ENCODE results near the gene MICAL2. TPM values are rescaled to one million over a fixed set of nuclear protein-coding genes. Genes with fewer than 3 reads are reported as not detected.
A peak's percentile ranks its signal among the peaks of the same experiment; 100 is the strongest.

MICAL2 gene
- total RNA-seq, 4 donors from 2014 or later, result 196 to 550 (median 237) TPM

DNA sequence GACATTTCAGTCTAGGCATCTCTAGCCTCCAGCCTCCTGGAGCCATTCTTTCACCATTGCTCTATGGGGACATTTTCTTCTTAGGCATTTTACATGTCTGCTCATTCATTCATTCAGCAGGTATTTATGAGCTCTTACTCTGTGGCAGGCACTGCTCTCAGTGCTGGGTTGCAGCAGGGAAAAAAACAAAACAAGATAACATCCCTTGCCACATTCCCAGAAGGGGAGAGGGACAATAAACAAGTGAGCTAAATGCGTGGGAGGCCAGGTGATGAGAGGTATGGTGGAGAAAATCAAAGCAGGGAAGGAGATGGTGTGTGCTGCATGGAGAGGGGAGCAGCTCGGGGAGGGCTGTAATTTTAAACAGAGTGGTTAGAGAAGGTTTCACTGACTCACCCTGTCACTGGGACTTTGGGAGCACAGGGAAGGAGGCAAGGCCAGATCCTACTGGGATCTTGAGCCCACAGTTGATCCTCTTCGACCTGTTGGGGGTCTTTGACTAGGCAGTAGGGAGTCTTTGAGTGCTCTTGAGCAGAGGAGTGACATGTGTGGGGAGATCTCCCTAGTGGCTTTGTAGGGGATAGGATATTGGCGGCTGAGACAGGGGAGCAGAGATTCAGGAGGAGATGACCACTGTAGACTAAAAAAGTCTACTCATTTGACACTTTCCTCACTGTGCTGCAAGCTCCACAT lies 17.0 kb downstream of the MICAL2 start:
- Histone ChIP-seq H3K27me3 (no peaks in the 10 kb centered on the region), H3K9me3 (no peaks in the 10 kb centered on the region), H3K27ac (peak overlapping the region in 3 of 4 donors; percentile 14 to 52 (median 15)), H3K4me3 (no peak overlapping the region), H3K4me1 (peaks cover 0 to 82% (median 30%) of the 10 kb centered on the region in 3 donors), H3K36me3 (no peaks in the 10 kb centered on the region)
- 79 to 82% methylated on average over 3 to 4 of the region's 4 CpGs for WGBS, 2 donors (ENCODE audit: low coverage in 1 of 2)
- TF ChIP-seq EP300 (IDR thresholded peaks at IDR 0.05) (no peak), POLR2AphosphoS5 (IDR thresholded peaks at IDR 0.05) (no peak), CTCF (IDR thresholded peaks at IDR 0.05) (no peak), POLR2A (IDR thresholded peaks at IDR 0.05) (no peak)
- no peak for ATAC-seq

- 50 to 82% methylated on average over 1 of the region's 1 CpG for WGBS, 2 donors (ENCODE audit: low coverage in 1 of 2)
- TF ChIP-seq POLR2AphosphoS5 (IDR thresholded peaks at IDR 0.05), result no peak
- TF ChIP-seq EP300 (IDR thresholded peaks at IDR 0.05), result no peak
- no peak for TF ChIP-seq CTCF (IDR thresholded peaks at IDR 0.05)
- no peak for TF ChIP-seq POLR2A (IDR thresholded peaks at IDR 0.05)
- H3K4me3 ChIP-seq, result no peak overlapping the region
- no peak for ATAC-seq
- H3K4me1 ChIP-seq, result peaks cover 0 to 82% (median 28%) of the 10 kb centered on the region in 3 donors
- peak overlapping the region in 2 of 4 donors; percentile 14 to 33 for H3K27ac ChIP-seq
- H3K27me3 ChIP-seq, result no peaks in the 10 kb centered on the region
- no peaks in the 10 kb centered on the region for H3K9me3 ChIP-seq
- H3K36me3 ChIP-seq, result no peaks in the 10 kb centered on the region
Observed at GRCh38 chr11:12128301-12128751, 17.9 kb downstream of the MICAL2 start.

GRCh38 chr11:12129227-12129626 lies 18.8 kb downstream of the MICAL2 start:
- Histone ChIP-seq H3K9me3 (no peaks in the 10 kb centered on the region), H3K36me3 (no peaks in the 10 kb centered on the region), H3K4me1 (peaks cover 0 to 80% (median 25%) of the 10 kb centered on the region in 3 donors), H3K4me3 (no peak overlapping the region), H3K27me3 (no peaks in the 10 kb centered on the region), H3K27ac (peak overlapping the region in 1 of 4 donors; percentile 44)
- no peak for TF ChIP-seq EP300 (IDR thresholded peaks at IDR 0.05)
- no peak for TF ChIP-seq POLR2A (IDR thresholded peaks at IDR 0.05)
- WGBS, 2 donors (ENCODE audit: low coverage in 1 of 2), result 76 to 80% methylated on average over 2 of the region's 4 CpGs
- ATAC-seq, result no peak

DNA sequence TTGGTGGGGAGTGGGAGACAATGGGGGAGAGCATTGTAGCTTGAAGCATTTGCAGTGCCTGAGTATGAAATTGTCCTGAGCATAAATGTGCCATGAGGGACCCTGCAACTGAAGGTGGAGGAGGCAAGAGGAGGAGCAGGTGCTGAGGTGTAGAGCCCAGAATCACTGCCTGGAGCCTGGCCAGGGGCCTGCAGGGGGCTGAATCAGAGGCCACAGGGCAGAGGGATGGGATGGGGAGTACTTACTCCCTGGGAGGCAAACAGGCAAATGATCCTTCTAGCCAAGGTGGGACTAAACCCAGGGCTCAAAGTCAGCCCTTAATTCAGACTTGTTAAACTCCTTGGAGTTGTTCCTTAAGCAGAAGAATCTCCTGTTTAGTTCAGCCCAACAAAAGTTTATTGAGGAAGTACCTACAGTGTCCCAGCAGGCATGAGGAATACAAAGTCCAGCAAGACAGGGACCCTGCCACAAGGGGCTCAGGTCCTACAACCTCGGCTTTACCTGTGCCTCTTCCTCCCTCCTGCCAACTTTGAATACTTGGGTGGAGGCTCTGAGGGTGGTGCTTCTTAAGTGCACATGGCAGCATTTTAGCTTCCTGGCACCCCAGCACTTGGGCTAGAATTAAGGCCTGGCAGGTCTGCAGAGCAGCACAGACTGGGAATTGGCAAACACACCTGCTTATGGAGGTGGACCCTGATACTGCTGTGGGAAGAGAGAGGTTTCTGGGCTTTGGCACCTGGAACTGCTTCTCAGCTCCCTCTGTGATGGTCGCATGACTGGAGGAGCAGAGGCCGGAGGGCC lies 20.0 kb downstream of the MICAL2 start:
- Histone ChIP-seq H3K27ac (peak overlapping the region in 3 of 4 donors; percentile 36 to 44 (median 41)), H3K4me3 (no peak overlapping the region), H3K4me1 (peaks cover 0 to 80% (median 16%) of the 10 kb centered on the region in 3 donors), H3K27me3 (no peaks in the 10 kb centered on the region), H3K36me3 (no peaks in the 10 kb centered on the region), H3K9me3 (no peaks in the 10 kb centered on the region)
- no CpG with 5 or more reads among the region's 3 CpGs for WGBS, 2 donors (ENCODE audit: low coverage in 1 of 2)
- ATAC-seq, result no peak
- TF ChIP-seq EP300 (IDR thresholded peaks at IDR 0.05), result no peak
- TF ChIP-seq POLR2AphosphoS5 (IDR thresholded peaks at IDR 0.05), result no peak
- no peak for TF ChIP-seq POLR2A (IDR thresholded peaks at IDR 0.05)
- TF ChIP-seq CTCF (IDR thresholded peaks at IDR 0.05), result no peak

DNA sequence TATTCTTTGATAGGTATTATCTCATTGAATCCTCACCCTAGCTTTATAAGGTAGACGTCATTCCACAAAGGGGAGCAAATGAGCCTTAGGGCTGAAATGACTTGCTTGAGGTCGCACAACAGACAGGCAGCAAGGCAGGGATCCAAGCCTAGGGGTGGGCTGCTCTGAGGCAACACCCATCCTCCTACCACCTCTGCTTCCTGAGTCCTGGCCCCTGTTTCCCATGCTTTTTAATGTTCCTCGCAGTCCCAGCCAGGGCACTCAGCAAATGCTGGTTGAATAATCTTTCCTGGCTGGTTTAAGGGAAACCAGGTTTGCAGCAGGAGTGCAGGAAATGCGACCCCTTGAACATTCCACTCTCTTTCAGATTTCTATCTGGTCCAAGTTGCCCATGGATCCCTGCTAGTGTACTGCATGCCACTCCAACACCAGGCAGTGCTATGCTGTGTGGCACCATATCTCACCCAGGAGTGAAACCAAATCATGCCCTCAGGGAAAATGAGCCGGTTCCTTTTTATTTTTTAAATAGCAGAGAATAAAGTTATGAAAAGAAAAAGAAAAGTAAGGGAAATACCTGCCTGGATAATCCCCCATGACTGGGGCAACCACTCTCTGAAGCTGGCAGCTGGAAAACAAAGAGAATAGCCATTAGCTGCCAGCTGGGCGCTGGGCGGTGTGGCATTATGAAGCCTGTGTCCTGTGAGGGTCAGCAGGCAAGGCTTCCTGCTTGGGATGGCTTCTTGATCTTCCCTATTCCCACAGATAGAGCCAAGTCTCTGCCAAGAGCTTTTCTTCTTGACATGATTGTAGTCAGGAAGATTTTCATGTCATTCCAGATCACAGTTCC lies 21.8 kb downstream of the MICAL2 start:
- WGBS, 2 donors (ENCODE audit: low coverage in 1 of 2), result 56 to 67% methylated on average over 5 to 7 of the region's 7 CpGs
- Histone ChIP-seq H3K4me1 (peaks cover 0 to 80% (median 10%) of the 10 kb centered on the region in 3 donors), H3K9me3 (no peaks in the 10 kb centered on the region), H3K4me3 (no peak overlapping the region), H3K27ac (peak overlapping the region in 3 of 4 donors; percentile 33 to 82 (median 64)), H3K36me3 (no peaks in the 10 kb centered on the region), H3K27me3 (no peaks in the 10 kb centered on the region)
- peak; percentile 26 for ATAC-seq
- no peak for TF ChIP-seq POLR2AphosphoS5 (IDR thresholded peaks at IDR 0.05)
- no peak for TF ChIP-seq POLR2A (IDR thresholded peaks at IDR 0.05)
